Measurements from ENCODE around the gene GABRA5. TPM values are rescaled to one million over a fixed set of nuclear protein-coding genes. Genes with fewer than 3 reads are reported as not detected.
A peak's percentile ranks its signal among the peaks of the same experiment; 100 is the strongest.

The GABRA5 gene
- total and polyA plus RNA-seq, 2 of the 8 experiments (the other 6 are each of a cell fraction or from before 2014, with no cell fraction given), result 15.0 to 29.6 TPM

DNA sequence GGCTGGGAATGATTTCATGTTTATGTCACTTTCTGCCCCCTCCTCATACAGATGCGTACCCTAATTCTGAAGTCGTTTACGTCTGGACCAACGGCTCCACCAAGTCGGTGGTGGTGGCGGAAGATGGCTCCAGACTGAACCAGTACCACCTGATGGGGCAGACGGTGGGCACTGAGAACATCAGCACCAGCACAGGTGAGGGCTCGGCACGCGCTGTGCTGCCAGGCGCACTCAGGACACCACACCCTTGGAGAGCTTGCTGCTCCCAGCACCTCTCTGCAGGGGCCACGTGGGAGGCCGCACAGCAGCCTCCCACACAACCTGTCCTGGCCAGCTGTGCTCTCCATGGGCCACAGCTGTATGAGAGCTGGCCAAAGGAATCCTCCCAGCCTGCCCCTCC lies 70.3 kb downstream of the GABRA5 start:
- Histone ChIP-seq H3K27me3 (replicated peaks in 1 of 4; ENCODE audit: control insufficient read depth in 3 of 4, extremely low read depth in 1 of 4, insufficient read depth in 3 of 4, low read length in 3 of 4) (no peaks in the 10 kb centered on the region), H3K79me1 (ENCODE audit: low read depth, low read length) (no peaks in the 10 kb centered on the region), H4K91ac (replicated peaks; ENCODE audit: insufficient read length, low read length) (no peak overlapping the region), H3K56ac (replicated peaks; ENCODE audit: insufficient read length, low read depth, low read length) (no peak overlapping the region), H2AFZ (ENCODE audit: low read length) (no peak overlapping the region), H3K9me3 (ENCODE audit: insufficient read depth in 2 of 2, low read depth in 1 of 2, low read length in 1 of 2) (no peaks in the 10 kb centered on the region), H3K36me3 (ENCODE audit: control insufficient read depth in 2 of 4, insufficient read depth in 4 of 4, low read length in 3 of 4) (no peaks in the 10 kb centered on the region), H3K4ac (replicated peaks; ENCODE audit: insufficient read length, low read depth, low read length) (no peak overlapping the region), H4K5ac (ENCODE audit: insufficient read length, low read depth, low read length) (no peak overlapping the region), H2BK15ac (ENCODE audit: low read length) (no peak overlapping the region), H2BK12ac (ENCODE audit: low read depth, low read length) (no peak overlapping the region), H3K23ac (ENCODE audit: insufficient read length) (no peak overlapping the region), H3K27ac (ENCODE audit: low read depth, low read length) (no peak overlapping the region), H4K8ac (ENCODE audit: extremely low read depth, insufficient read depth, low read length) (peak overlapping the region; percentile 16; the same call in 1 of the 2 replicates), H2BK20ac (ENCODE audit: low read length) (no peak overlapping the region), H3K4me1 (replicated peaks in 1 of 4; ENCODE audit: control insufficient read depth in 3 of 4, insufficient read depth in 4 of 4, low read length in 3 of 4) (no peaks in the 10 kb centered on the region), H3K14ac (ENCODE audit: insufficient read length) (no peak overlapping the region), H2AK5ac (ENCODE audit: low read depth, low read length) (no peak overlapping the region), H3K4me3 (ENCODE audit: extremely low read depth in 1 of 4, insufficient read depth in 2 of 4, low read depth in 3 of 4, low read length in 4 of 4) (no peak overlapping the region), H3K4me2 (ENCODE audit: insufficient read depth in 1 of 2, low read depth in 2 of 2, low read length in 2 of 2) (no peak overlapping the region), H2BK5ac (ENCODE audit: low read depth, low read length) (no peak overlapping the region), H3K9ac (replicated peaks in 1 of 4; ENCODE audit: extremely low read depth in 1 of 4, low read depth in 3 of 4, low read length in 3 of 4) (no peak overlapping the region), H2BK120ac (replicated peaks; ENCODE audit: low read depth, low read length) (no peak overlapping the region), H3K79me2 (ENCODE audit: control insufficient read depth in 1 of 2, insufficient read depth in 2 of 2, low read length in 2 of 2) (no peaks in the 10 kb centered on the region), H3K23me2 (ENCODE audit: low read depth, low read length) (no peaks in the 10 kb centered on the region), H3K18ac (ENCODE audit: extremely low read depth, low read length) (no peak overlapping the region; the same call in 1 of the 2 replicates), H4K20me1 (replicated peaks in 1 of 2; ENCODE audit: control insufficient read depth in 1 of 2, insufficient read depth in 2 of 2, low read length in 2 of 2) (no peaks in the 10 kb centered on the region)
- FAIRE-seq (no peak), DNase-seq (ENCODE audit: low read depth in 1 of 2, low spot score in 2 of 2) (no peak)
- CTCF ChIA-PET (ENCODE audit: partially characterized antibody), result interaction anchor here (0.7 to 1.1 kb wide), 4 partner anchors 37 to 47 kb away, joined by 3 to 4 read pairs (median 3); no protein-coding TSS in a partner anchor
- POLR2A ChIA-PET (ENCODE audit: partially characterized antibody), result no interaction called here
- WGBS, 2 experiments (ENCODE audit: extremely low coverage in 1 of 2, insufficient coverage in 1 of 2, insufficient read length in 1 of 2, insufficient replicate concordance in 2 of 2, low coverage in 1 of 2, low lambda C conversion rate in 2 of 2, missing lambda C conversion rate in 1 of 2), result 93% methylated on average over 13 of the region's 13 CpGs; no CpG with 5 or more reads in 1 of the 2 experiments
- TF ChIP-seq, protein P1, sequence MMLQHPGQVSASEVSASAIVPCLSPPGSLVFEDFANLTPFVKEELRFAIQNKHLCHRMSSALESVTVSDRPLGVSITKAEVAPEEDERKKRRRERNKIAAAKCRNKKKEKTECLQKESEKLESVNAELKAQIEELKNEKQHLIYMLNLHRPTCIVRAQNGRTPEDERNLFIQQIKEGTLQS (IDR thresholded peaks at IDR 0.05; ENCODE audit: insufficient read depth, low read depth, low read length), result no peak
- TF ChIP-seq HDAC6 (IDR thresholded peaks at IDR 0.05; ENCODE audit: low read depth, low read length) (no peak), JUN (IDR thresholded peaks at IDR 0.05; ENCODE audit: low read depth, low read length) (no peak), GABPA (IDR thresholded peaks at IDR 0.05; ENCODE audit: borderline replicate concordance, insufficient read depth, low read length) (no peak), EGR1 (IDR thresholded peaks at IDR 0.05; ENCODE audit: borderline replicate concordance, low read depth, low read length) (no peak), SP1 (IDR thresholded peaks at IDR 0.05; ENCODE audit: low read depth, low read length) (no peak), BCL11A (IDR thresholded peaks at IDR 0.05; ENCODE audit: low read depth in 2 of 2, low read length in 2 of 2) (no peak), RNF2 (IDR thresholded peaks at IDR 0.05; ENCODE audit: borderline replicate concordance, low read depth, low read length, missing control alignments, poor library complexity, severe bottlenecking) (no peak), KDM4A (IDR thresholded peaks at IDR 0.05; ENCODE audit: low read depth, low read length, severe bottlenecking) (no peak), SIX5 (IDR thresholded peaks at IDR 0.05; ENCODE audit: low read depth, low read length) (no peak)
- TF ChIP-seq, protein P2, sequence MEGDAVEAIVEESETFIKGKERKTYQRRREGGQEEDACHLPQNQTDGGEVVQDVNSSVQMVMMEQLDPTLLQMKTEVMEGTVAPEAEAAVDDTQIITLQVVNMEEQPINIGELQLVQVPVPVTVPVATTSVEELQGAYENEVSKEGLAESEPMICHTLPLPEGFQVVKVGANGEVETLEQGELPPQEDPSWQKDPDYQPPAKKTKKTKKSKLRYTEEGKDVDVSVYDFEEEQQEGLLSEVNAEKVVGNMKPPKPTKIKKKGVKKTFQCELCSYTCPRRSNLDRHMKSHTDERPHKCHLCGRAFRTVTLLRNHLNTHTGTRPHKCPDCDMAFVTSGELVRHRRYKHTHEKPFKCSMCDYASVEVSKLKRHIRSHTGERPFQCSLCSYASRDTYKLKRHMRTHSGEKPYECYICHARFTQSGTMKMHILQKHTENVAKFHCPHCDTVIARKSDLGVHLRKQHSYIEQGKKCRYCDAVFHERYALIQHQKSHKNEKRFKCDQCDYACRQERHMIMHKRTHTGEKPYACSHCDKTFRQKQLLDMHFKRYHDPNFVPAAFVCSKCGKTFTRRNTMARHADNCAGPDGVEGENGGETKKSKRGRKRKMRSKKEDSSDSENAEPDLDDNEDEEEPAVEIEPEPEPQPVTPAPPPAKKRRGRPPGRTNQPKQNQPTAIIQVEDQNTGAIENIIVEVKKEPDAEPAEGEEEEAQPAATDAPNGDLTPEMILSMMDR (IDR thresholded peaks at IDR 0.05; ENCODE audit: control extremely low read depth in 1 of 3, insufficient read depth in 1 of 3, low read depth in 1 of 3, low read length in 3 of 3), result no peak

Measured in H1 (cell line).